ENCODE results near the gene CYP3A4.

- no peak for TF ChIP-seq CTCF (conservative IDR thresholded peaks at IDR 0.05; ENCODE audit: low read depth, low read length)
- no peak for TF ChIP-seq EZH2 (IDR thresholded peaks at IDR 0.05; ENCODE audit: low read length, unreplicated experiment)
- TF ChIP-seq EZH2phosphoT487 (IDR thresholded peaks at IDR 0.05; ENCODE audit: borderline replicate concordance, low read length), result no peak
These were observed 76.9 kb downstream of the CYP3A4 start for GRCh38 chr7:99707096-99707495.
